Adrenal gland (tissue), 12 donors: ENCODE measurements around the gene TBC1D9. TPM values are rescaled to one million over a fixed set of nuclear protein-coding genes. Genes with fewer than 3 reads are reported as not detected.

Experiments used
- DNase-seq, 7 donors: peaks; one replicate each; pipeline ENCODE4 v3.0.0-alpha.2; 2019 to 2020
- H3K27ac ChIP-seq, 5 donors: fragments of 200-600 bp; sonication (generic) in 4 of 5; 1 replicate in 3 of 5; 2 replicates in 2 of 5; pipeline versions ENCODE4 v1.5.1 to v1.8.0; 2016 to 2020; ENCODE audit warnings: mild to moderate bottlenecking in 1 of 5
- H3K27me3 ChIP-seq: fragments of 200-600 bp; 2 replicates; pipeline ENCODE4 v1.8.0; 2021
- H3K36me3 ChIP-seq, 2 donors: fragments of 200-600 bp; replicated peaks in 1 of 2; 1 replicate in 1 of 2; 2 replicates in 1 of 2; pipeline versions ENCODE4 v1.5.1 to v1.8.0; 2018 to 2022
- H3K4me1 ChIP-seq, 2 donors: fragments of 200-600 bp; replicated peaks in 1 of 2; 1 replicate in 1 of 2; 2 replicates in 1 of 2; pipeline versions ENCODE4 v1.5.1 to v1.8.0; 2018 to 2021
- H3K4me3 ChIP-seq, 4 donors: fragments of 200-600 bp; sonication (generic) in 3 of 4; one replicate each; pipeline ENCODE4 v1.5.1; 2016 to 2018
- H3K9me3 ChIP-seq, 3 donors: fragments of 200-600 bp; sonication (generic) in 1 of 3; replicated peaks in 1 of 3; 1 replicate in 2 of 3; 2 replicates in 1 of 3; pipeline versions ENCODE4 v1.5.1 to v1.8.0; 2016 to 2021
- CTCF ChIP-seq, 6 experiments: fragments of 450-650 bp in 4 of 6; fragments of 200-600 bp in 2 of 6; sonication (generic) in 1 of 6; IDR thresholded peaks; 1 replicate in 5 of 6; 2 replicates in 1 of 6; pipeline versions ENCODE4 v1.5.1 to v1.8.0; 2016 to 2021; ENCODE audit warnings: antibody characterized with exemption in 6 of 6, mild to moderate bottlenecking in 2 of 6, moderate library complexity in 1 of 6
- POLR2A ChIP-seq, 2 donors: fragments of 450-650 bp; IDR thresholded peaks; one replicate each; pipeline ENCODE4 v1.6.1; 2017; ENCODE audit warnings: antibody characterized with exemption in 2 of 2, mild to moderate bottlenecking in 2 of 2, moderate library complexity in 1 of 2
- WGBS, 4 donors: extraction: QIAGEN DNeasy Blood & Tissue Kit in 2 of 4; methylation state at CpG; one replicate each; pipeline versions ENCODE4 v1.1.5 to v1.1.7; 2013 to 2017; 5-methylcytosine and 5-hydroxymethylcytosine counted together
- intact Hi-C, 2 donors: fragments of 100-400 bp; cut with DNase I; formaldehyde crosslinking; loops; one replicate each; pipeline versions ENCODE4 v1.14.1 to v1.15.0; 2022 to 2023
- polyA plus RNA-seq, 3 donors: library from polyadenylated mRNA; stranded (reverse); fragments of 200-250 nt in 2 of 3; fragments of 350-450 nt in 1 of 3; fragmentation: Illumina TruSeq in 1 of 3; extraction: RNeasy Lipid Tissue Mini Kit (QIAGEN cat#74804) in 1 of 3; gene quantifications; one replicate each; pipeline ENCODE4 v1.2.3, GENCODE V29; 2013 to 2014
- total RNA-seq, 9 donors: library from RNA; depleted of rRNA in 4 of 9; stranded (reverse); fragments of >200 nt in 4 of 9; fragments of 120-200 nt in 1 of 9; fragmentation: NEBNext Ultra II Directional in 1 of 9; extraction: Animal tissue kit (Norgen Biotek cat#: 25700) in 1 of 9; gene quantifications; one replicate each; pipeline versions ENCODE4 v1.1.0 to v1.2.4, GENCODE V29; 2013 to 2023
- donor health status: healthy with polysubstance abuse.
- donor health status: Bipolar disorder and iron deficiency.
- donor health status: DM: yes; HTN: yes; CAD: no.
- donor health status: DM: no; HTN: no; CAD: no.
- donor health status: DM: no; HTN: no; CAD: no.
- donor health status: DM: yes; HTN: yes; CAD: no.

Gene TBC1D9
- total and polyA plus RNA-seq, 12 donors = 3.8 to 27.7 (median 14.3) TPM

GRCh38 chr4:140732780-140733179 is 23.4 kb downstream of the TBC1D9 start:
- Histone ChIP-seq H3K4me1 (peaks cover 3 to 27% of the 10 kb centered on the region in 2 donors), H3K4me3 (no peak overlapping the region), H3K27me3 (no peaks in the 10 kb centered on the region), H3K27ac (no peak overlapping the region), H3K9me3 (no peaks in the 10 kb centered on the region), H3K36me3 (no peaks in the 10 kb centered on the region)
- no peak for DNase-seq
- TF ChIP-seq CTCF (IDR thresholded peaks at IDR 0.05) (no peak), POLR2A (IDR thresholded peaks at IDR 0.05) (no peak)
- intact Hi-C loops = no loop called here
- 71 to 84% (median 82%) methylated on average over 2 of the region's 2 CpGs for WGBS, 4 donors

GRCh38 chr4:140729344-140730049 is 26.7 kb downstream of the TBC1D9 start:
- Histone ChIP-seq H3K27me3 (no peaks in the 10 kb centered on the region), H3K4me3 (no peak overlapping the region), H3K9me3 (no peaks in the 10 kb centered on the region), H3K27ac (no peak overlapping the region), H3K4me1 (peaks cover 5 to 27% of the 10 kb centered on the region in 2 donors), H3K36me3 (no peaks in the 10 kb centered on the region)
- WGBS, 4 donors = 92 to 96% (median 92%) methylated on average over 6 of the region's 6 CpGs
- no peak for TF ChIP-seq POLR2A (IDR thresholded peaks at IDR 0.05)
- TF ChIP-seq CTCF (IDR thresholded peaks at IDR 0.05) = no peak
- DNase-seq = no peak
- intact Hi-C loops = no loop called here

- H3K9me3 ChIP-seq = no peaks in the 10 kb centered on the region
- H3K4me3 ChIP-seq = no peak overlapping the region
- peaks cover 5 to 23% of the 10 kb centered on the region in 2 donors for H3K4me1 ChIP-seq
- 68 to 80% (median 76%) methylated on average over 2 to 3 of the region's 3 CpGs for WGBS, 4 donors
- no peak for DNase-seq
- intact Hi-C loops = no loop called here
- no peaks in the 10 kb centered on the region for H3K36me3 ChIP-seq
- H3K27ac ChIP-seq = no peak overlapping the region
- TF ChIP-seq CTCF (IDR thresholded peaks at IDR 0.05) (no peak), POLR2A (IDR thresholded peaks at IDR 0.05) (no peak)
- H3K27me3 ChIP-seq = no peaks in the 10 kb centered on the region
These were observed 29.2 kb downstream of the TBC1D9 start for GRCh38 chr4:140726776-140727500.

GRCh38 chr4:140725556-140725955 is 30.6 kb downstream of the TBC1D9 start:
- no peak overlapping the region for H3K4me3 ChIP-seq
- intact Hi-C loops = no loop called here
- 91 to 94% (median 93%) methylated on average over 5 of the region's 5 CpGs for WGBS, 4 donors

More at GRCh38 chr4:140725556-140725955, 30.6 kb downstream of the TBC1D9 start:
- Histone ChIP-seq H3K36me3 (no peaks in the 10 kb centered on the region), H3K27me3 (no peaks in the 10 kb centered on the region), H3K4me1 (peaks cover 5 to 28% of the 10 kb centered on the region in 2 donors), H3K27ac (no peak overlapping the region), H3K9me3 (no peaks in the 10 kb centered on the region)
- TF ChIP-seq POLR2A (IDR thresholded peaks at IDR 0.05) = no peak
- TF ChIP-seq CTCF (IDR thresholded peaks at IDR 0.05) = no peak
- DNase-seq = no peak
